Astrocyte (in vitro differentiated cells and primary cell): ENCODE measurements around the gene TENT5C. TPM values are rescaled to one million over a fixed set of nuclear protein-coding genes. Genes with fewer than 3 reads are reported as not detected.

Source experiments
- DNase-seq: peaks from one replicate; pipeline ENCODE4 v3.0.0-alpha.2; 2010; ENCODE audit warnings: low read depth
- FAIRE-seq: peaks from 2 replicates; lab custom pipeline; 2011; peaks lifted over from hg19 to GRCh38; lab: Jason Lieb, UNC
- H2AFZ ChIP-seq: 2 replicates; pipeline ENCODE4 v1.6.0; 2012; ENCODE audit warnings: low read depth, low read length, inconsistent platforms
- H3K27ac ChIP-seq: 2 replicates; pipeline ENCODE4 v1.5.1; 2011; ENCODE audit warnings: low read depth, low read length, inconsistent platforms
- H3K27me3 ChIP-seq: 2 replicates; pipeline ENCODE4 v1.6.0; 2011; ENCODE audit warnings: low read length, inconsistent platforms; ENCODE audit not compliant: insufficient read depth
- H3K36me3 ChIP-seq: 2 replicates; pipeline ENCODE4 v1.5.1; 2011; ENCODE audit warnings: low read length, inconsistent platforms; ENCODE audit not compliant: insufficient read depth
- H3K4me1 ChIP-seq: 2 replicates; pipeline ENCODE4 v1.5.1; 2011; ENCODE audit warnings: low read length, inconsistent platforms; ENCODE audit not compliant: insufficient read depth
- H3K4me2 ChIP-seq: 2 replicates; pipeline ENCODE4 v1.6.0; 2012; ENCODE audit warnings: low read length, inconsistent platforms
- H3K4me3 ChIP-seq: 2 replicates; pipeline ENCODE4 v1.5.1; 2011; ENCODE audit warnings: low read depth, mild to moderate bottlenecking, low read length, inconsistent platforms; ENCODE audit not compliant: insufficient read depth
- H3K79me2 ChIP-seq: 2 replicates; pipeline ENCODE4 v1.6.0; 2012; ENCODE audit warnings: mild to moderate bottlenecking, low read length, inconsistent platforms; ENCODE audit not compliant: insufficient read depth
- H3K9ac ChIP-seq: 2 replicates; pipeline ENCODE4 v1.6.0; 2012; ENCODE audit warnings: mild to moderate bottlenecking, low read length, inconsistent platforms
- H3K9me3 ChIP-seq: 2 replicates; pipeline ENCODE4 v1.5.1; 2012; ENCODE audit warnings: low read depth, mild to moderate bottlenecking, low read length, inconsistent platforms; ENCODE audit not compliant: insufficient read depth
- H4K20me1 ChIP-seq: 2 replicates; pipeline ENCODE4 v1.6.0; 2012; ENCODE audit warnings: low read length, inconsistent platforms; ENCODE audit not compliant: insufficient read depth
- H3K27ac Mint-ChIP-seq: one replicate; pipeline ENCODE4 v1.8.0; 2021; ENCODE audit warnings: mild to moderate bottlenecking, mixed read lengths; ENCODE audit not compliant: unreplicated experiment
- H3K27me3 Mint-ChIP-seq: one replicate; pipeline ENCODE4 v1.8.0; 2021; ENCODE audit warnings: low read depth, mixed read lengths; ENCODE audit not compliant: unreplicated experiment
- H3K36me3 Mint-ChIP-seq: one replicate; pipeline ENCODE4 v1.8.0; 2021; ENCODE audit warnings: low read depth, mixed read lengths; ENCODE audit not compliant: unreplicated experiment
- H3K4me1 Mint-ChIP-seq: one replicate; pipeline ENCODE4 v1.8.0; 2021; ENCODE audit warnings: low read depth, mixed read lengths; ENCODE audit not compliant: unreplicated experiment
- H3K4me3 Mint-ChIP-seq: one replicate; pipeline ENCODE4 v1.8.0; 2021; ENCODE audit warnings: mild to moderate bottlenecking, moderate library complexity, mixed read lengths; ENCODE audit not compliant: unreplicated experiment
- H3K9me3 Mint-ChIP-seq: one replicate; pipeline ENCODE4 v1.8.0; 2021; ENCODE audit warnings: mild to moderate bottlenecking, mixed read lengths; ENCODE audit not compliant: unreplicated experiment
- EZH2 ChIP-seq: IDR thresholded peaks from 2 replicates; pipeline ENCODE4 v1.6.1; 2012; ENCODE audit warnings: mild to moderate bottlenecking, low read length, inconsistent platforms; ENCODE audit not compliant: insufficient read depth
- total RNA-seq: library from RNA; stranded (reverse); gene quantifications from 2 replicates; pipeline ENCODE4 v1.2.1, GENCODE V29; 2021
- TF ChIP-seq, protein P1 (sequence below): IDR thresholded peaks from 2 replicates; pipeline ENCODE4 v1.5.1; 2011; ENCODE audit warnings: low read depth, mild to moderate bottlenecking, inconsistent platforms, low read length, moderate library complexity; ENCODE audit not compliant: insufficient read depth

Gene TENT5C
- total RNA-seq, 1 donor from 2014 or later: 0.77 TPM

DNA sequence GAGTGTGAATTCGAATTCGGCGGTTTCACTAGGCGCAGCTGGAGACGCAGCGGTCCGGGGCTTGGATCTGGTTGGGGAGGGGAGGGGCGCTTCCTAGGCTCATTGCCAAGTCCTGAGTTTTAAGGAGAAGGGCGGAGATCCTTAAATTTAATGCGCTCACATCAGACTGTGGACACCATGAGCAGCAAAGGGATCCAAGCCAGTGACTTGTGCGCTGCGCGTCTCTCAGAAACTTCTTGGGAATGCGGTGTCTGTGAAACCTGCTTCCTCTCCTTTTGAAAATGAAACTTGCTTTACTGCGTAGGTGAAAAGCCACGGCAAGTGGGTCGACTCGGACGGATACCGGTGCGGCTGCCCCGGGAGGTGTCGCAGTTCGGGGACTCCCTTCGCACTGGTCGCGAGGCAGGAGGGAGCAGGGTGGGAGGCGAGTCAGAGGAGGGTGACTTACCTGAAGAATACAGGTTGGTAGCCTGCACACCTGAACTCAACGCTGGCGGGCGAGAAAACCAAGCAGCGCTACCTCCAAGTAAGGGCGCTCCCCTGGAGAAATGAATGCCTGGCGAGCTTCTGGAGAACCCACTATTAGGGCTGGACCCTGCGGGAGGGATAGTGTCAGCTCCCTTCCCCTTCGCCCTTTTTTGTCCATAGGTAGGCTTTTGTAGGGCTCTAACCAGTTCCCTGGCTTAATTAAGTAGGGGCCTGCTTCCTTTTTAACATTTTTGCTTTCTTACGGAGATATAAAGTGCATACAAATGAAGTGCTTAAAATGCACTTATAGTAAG, 992 bp downstream of the TENT5C start:
- Histone ChIP-seq H3K4me3 (peak overlapping the region; percentile 85), H3K36me3 (no peaks in the 10 kb centered on the region), H3K4me2 (peak overlapping the region; percentile 100), H3K9ac (peak overlapping the region; percentile 69), H4K20me1 (no peaks in the 10 kb centered on the region), H3K4me1 (peaks cover 7% of the 10 kb centered on the region), H3K9me3 (no peaks in the 10 kb centered on the region), H3K27me3 (peaks cover 21% of the 10 kb centered on the region), H2AFZ (peak overlapping the region; percentile 79), H3K27ac (no peak overlapping the region), H3K79me2 (no peaks in the 10 kb centered on the region)
- Mint-ChIP-seq H3K27ac (no peak overlapping the region), H3K4me1 (peaks cover 8% of the 10 kb centered on the region), H3K36me3 (no peaks in the 10 kb centered on the region), H3K27me3 (peaks cover 38% of the 10 kb centered on the region), H3K9me3 (no peaks in the 10 kb centered on the region), H3K4me3 (peak overlapping the region; percentile 87)
- no peak for TF ChIP-seq EZH2
- TF ChIP-seq, protein P1, sequence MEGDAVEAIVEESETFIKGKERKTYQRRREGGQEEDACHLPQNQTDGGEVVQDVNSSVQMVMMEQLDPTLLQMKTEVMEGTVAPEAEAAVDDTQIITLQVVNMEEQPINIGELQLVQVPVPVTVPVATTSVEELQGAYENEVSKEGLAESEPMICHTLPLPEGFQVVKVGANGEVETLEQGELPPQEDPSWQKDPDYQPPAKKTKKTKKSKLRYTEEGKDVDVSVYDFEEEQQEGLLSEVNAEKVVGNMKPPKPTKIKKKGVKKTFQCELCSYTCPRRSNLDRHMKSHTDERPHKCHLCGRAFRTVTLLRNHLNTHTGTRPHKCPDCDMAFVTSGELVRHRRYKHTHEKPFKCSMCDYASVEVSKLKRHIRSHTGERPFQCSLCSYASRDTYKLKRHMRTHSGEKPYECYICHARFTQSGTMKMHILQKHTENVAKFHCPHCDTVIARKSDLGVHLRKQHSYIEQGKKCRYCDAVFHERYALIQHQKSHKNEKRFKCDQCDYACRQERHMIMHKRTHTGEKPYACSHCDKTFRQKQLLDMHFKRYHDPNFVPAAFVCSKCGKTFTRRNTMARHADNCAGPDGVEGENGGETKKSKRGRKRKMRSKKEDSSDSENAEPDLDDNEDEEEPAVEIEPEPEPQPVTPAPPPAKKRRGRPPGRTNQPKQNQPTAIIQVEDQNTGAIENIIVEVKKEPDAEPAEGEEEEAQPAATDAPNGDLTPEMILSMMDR: no peak
- peak; percentile 43 for DNase-seq
- FAIRE-seq: no peak

DNA sequence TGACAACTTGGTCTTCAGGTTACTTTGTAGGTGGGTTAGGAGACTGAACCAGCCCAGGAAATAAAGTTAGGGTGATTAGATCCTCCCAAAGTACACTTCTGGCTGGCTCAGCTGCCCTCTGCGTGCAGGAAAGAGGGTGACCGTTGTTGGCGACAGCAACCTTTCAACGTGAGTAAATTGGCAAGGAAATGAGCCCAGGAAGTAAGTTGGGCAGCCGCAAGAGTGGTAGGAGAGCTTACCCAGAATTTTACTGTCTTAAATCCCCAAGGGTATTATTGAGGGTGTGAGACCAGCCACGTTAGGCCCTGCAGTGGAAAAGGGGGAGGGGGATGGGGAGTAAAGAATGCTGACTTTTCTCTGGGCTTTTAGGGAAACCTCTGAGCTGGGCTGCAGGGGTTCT, 1.6 kb downstream of the TENT5C start:
- Mint-ChIP-seq H3K4me1 (peaks cover 10% of the 10 kb centered on the region), H3K4me3 (peak overlapping the region; percentile 87), H3K27ac (no peak overlapping the region), H3K9me3 (no peaks in the 10 kb centered on the region), H3K36me3 (no peaks in the 10 kb centered on the region), H3K27me3 (peaks cover 37% of the 10 kb centered on the region)
- no peaks in the 10 kb centered on the region for H3K9me3 ChIP-seq
- H3K36me3 ChIP-seq: no peaks in the 10 kb centered on the region
- H3K4me1 ChIP-seq: peaks cover 7% of the 10 kb centered on the region
- no peak overlapping the region for H3K9ac ChIP-seq
- H3K4me2 ChIP-seq: peak overlapping the region; percentile 100
- peaks cover 21% of the 10 kb centered on the region for H3K27me3 ChIP-seq
- no peak overlapping the region for H3K4me3 ChIP-seq
- H2AFZ ChIP-seq: no peak overlapping the region
- no peaks in the 10 kb centered on the region for H4K20me1 ChIP-seq
- H3K79me2 ChIP-seq: no peaks in the 10 kb centered on the region
- TF ChIP-seq, protein P1: no peak
- TF ChIP-seq EZH2: no peak
- no peak overlapping the region for H3K27ac ChIP-seq
- FAIRE-seq: no peak
- peak; percentile 10 for DNase-seq

DNA sequence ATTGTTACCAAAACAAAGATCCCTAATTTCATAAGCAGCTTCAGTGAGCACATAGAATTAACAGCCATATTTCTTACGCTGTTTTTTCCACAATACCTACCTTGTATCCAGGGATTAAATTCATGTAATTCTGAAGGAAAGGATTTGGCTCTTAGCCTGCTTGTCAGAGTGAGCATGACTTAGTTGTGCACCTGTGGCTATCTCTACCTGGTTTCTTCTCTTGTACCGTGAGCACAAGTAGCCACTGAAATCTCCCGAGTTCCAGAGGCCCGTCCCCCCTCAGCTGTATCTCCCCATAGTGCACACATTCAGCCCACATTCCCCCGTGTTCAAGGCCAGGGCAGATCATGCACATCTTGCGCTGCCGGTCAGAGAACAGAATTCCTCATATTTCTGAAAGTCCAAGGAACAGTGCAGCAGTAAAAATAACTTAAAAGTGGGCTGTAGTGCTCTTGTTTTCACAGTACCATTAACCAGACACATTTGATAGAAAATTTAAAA, 2.3 kb downstream of the TENT5C start:
- no peak for TF ChIP-seq EZH2
- TF ChIP-seq, protein P1: no peak
- Histone ChIP-seq H3K4me1 (peaks cover 10% of the 10 kb centered on the region), H3K27me3 (peaks cover 15% of the 10 kb centered on the region), H3K9me3 (no peaks in the 10 kb centered on the region), H3K79me2 (no peaks in the 10 kb centered on the region), H2AFZ (no peak overlapping the region), H3K36me3 (no peaks in the 10 kb centered on the region), H3K4me2 (no peak overlapping the region), H4K20me1 (no peaks in the 10 kb centered on the region), H3K9ac (no peak overlapping the region), H3K4me3 (no peak overlapping the region), H3K27ac (no peak overlapping the region)
- H3K27ac Mint-ChIP-seq: no peak overlapping the region
- DNase-seq (no peak), FAIRE-seq (no peak)
- peaks cover 17% of the 10 kb centered on the region for H3K4me1 Mint-ChIP-seq
- peaks cover 34% of the 10 kb centered on the region for H3K27me3 Mint-ChIP-seq
- H3K36me3 Mint-ChIP-seq: no peaks in the 10 kb centered on the region
- no peaks in the 10 kb centered on the region for H3K9me3 Mint-ChIP-seq
- H3K4me3 Mint-ChIP-seq: no peak overlapping the region
